Right atrium auricular region (tissue), 2 donors: ENCODE data around the gene RABGGTA. TPM values are rescaled to one million over a fixed set of nuclear protein-coding genes. Genes with fewer than 3 reads are reported as not detected.

Experiments used
- DNase-seq: peaks from one replicate; pipeline ENCODE4 v3.0.0-alpha.2; 2019; ENCODE audit warnings: low spot score
- H3K27ac ChIP-seq, 2 donors: fragments of 200-600 bp; sonication (generic); 1 replicate in 1 of 2; 2 replicates in 1 of 2; pipeline ENCODE4 v1.5.1; 2016 to 2019
- H3K27me3 ChIP-seq, 2 donors: fragments of 200-600 bp; sonication (generic); one replicate each; pipeline versions ENCODE4 v1.5.1 to v1.6.0; 2017 to 2019
- H3K36me3 ChIP-seq: fragments of 200-600 bp; sonication (generic); one replicate; pipeline ENCODE4 v1.5.1; 2016
- H3K4me1 ChIP-seq, 2 donors: fragments of 200-600 bp; sonication (generic); one replicate each; pipeline versions ENCODE4 v1.5.1 to v1.6.0; 2017 to 2019
- H3K4me3 ChIP-seq, 2 donors: fragments of 200-600 bp; sonication (generic); 1 replicate in 1 of 2; 2 replicates in 1 of 2; pipeline ENCODE4 v1.5.1; 2017 to 2019; ENCODE audit warnings: mild to moderate bottlenecking in 1 of 2, moderate library complexity in 1 of 2
- H3K9me3 ChIP-seq, 2 donors: fragments of 200-600 bp; sonication (generic); one replicate each; pipeline ENCODE4 v1.5.1; 2019
- CTCF ChIP-seq, 2 donors: fragments of 200-600 bp; sonication (generic); IDR thresholded peaks; one replicate each; pipeline ENCODE4 v1.5.1; 2019; ENCODE audit warnings: antibody characterized with exemption in 2 of 2
- total RNA-seq, 2 donors: library from RNA; depleted of rRNA; stranded (reverse); fragments of >200 nt; gene quantifications; one replicate each; pipeline ENCODE4 v1.1.0, GENCODE V29; 2016

RABGGTA gene
- total RNA-seq, 2 donors from 2014 or later: 21.3 to 22.2 TPM

DNA sequence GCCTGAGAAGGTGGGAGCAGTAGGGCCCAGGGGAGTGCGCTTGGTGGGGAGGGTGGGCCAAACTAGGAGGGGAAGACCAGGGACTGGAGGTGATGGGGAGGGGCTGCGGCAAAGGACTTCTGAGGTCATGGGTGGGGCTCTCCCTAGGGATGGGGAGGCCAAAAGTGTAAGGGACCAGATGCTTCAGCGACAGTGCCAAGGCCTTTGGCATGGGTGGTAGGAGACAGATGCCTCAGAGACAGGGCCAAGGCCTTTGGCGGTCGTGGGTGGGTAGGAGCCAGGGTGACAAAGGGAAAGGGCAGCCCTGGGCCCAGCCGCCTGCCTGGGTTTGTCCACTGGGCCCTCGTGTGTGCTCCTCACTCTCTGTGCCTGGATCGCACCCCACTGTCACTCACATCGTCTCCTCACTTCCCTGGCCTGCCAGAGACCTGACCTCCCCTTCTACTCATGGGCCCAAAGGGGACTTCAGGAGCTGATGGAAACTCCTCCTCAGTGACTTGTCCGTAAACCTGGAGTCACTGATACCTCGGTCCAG lies 13.2 kb upstream of the RABGGTA start:
- Histone ChIP-seq H3K36me3 (peaks cover 5% of the 10 kb centered on the region), H3K4me1 (peaks cover 0 to 15% of the 10 kb centered on the region in 2 donors), H3K9me3 (no peaks in the 10 kb centered on the region), H3K4me3 (no peak overlapping the region), H3K27ac (no peak overlapping the region), H3K27me3 (no peaks in the 10 kb centered on the region)
- no peak for DNase-seq
- no peak for TF ChIP-seq CTCF (IDR thresholded peaks at IDR 0.05)

DNA sequence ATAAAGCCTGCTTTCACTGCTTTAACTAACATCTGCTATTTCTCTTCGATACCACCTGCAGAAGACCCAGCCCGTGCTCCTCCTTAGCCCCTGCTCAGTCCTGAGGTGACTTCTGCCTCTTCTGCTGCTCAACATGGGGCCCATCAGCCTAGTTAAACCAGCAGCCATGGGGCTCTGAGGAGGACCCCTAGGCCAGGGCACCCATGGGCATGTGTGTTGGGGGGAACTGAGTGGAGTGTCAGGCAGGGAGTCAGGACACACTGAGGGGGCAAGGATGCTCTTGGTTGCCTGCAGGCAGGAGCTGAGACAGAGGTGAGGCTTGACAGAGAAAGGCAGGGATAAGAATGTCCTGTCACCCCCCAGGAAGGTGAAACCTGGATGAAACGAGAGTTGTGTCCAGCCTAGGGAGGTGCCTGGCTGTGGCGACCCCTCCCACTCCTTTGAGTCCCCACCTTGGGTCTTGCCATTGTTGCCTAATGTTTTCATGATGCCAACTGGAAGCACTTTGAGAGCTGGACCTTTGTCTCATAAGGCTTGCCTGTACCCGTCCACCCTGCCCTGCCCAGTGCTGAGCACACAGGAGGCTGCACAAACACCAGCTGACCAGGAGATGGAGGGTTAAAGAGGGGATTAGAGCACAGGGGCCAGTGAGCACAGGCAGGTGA lies 12.5 kb upstream of the RABGGTA start:
- no peak overlapping the region for H3K27ac ChIP-seq
- H3K27me3 ChIP-seq: no peaks in the 10 kb centered on the region
- peaks cover 0 to 21% of the 10 kb centered on the region in 2 donors for H3K4me1 ChIP-seq
- H3K4me3 ChIP-seq: no peak overlapping the region
- no peaks in the 10 kb centered on the region for H3K9me3 ChIP-seq
- TF ChIP-seq CTCF (IDR thresholded peaks at IDR 0.05): no peak
- no peak for DNase-seq
- H3K36me3 ChIP-seq: no peaks in the 10 kb centered on the region

DNA sequence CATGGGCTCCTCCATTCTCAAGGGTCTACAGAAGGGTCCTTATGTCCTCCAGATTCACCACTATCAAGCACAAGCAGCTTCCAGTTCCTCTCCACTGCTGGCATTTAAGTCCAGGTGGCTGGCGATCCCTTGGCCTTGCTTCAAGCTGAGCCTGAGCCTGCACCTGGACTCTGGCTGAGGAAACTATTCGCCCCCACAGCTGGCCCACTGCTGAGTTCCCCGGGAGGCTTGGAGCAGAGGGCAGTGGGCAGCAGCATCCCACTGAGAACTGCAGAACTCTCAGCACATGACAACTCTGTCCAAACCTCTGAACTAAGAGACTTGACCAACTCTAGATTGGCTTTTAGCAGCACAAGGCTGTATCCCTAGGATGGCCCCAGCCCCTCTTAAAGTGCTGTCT lies 11.3 kb upstream of the RABGGTA start:
- Histone ChIP-seq H3K4me3 (no peak overlapping the region), H3K27me3 (no peaks in the 10 kb centered on the region), H3K27ac (no peak overlapping the region), H3K4me1 (peaks cover 0 to 27% of the 10 kb centered on the region in 2 donors), H3K36me3 (no peaks in the 10 kb centered on the region), H3K9me3 (no peaks in the 10 kb centered on the region)
- no peak for DNase-seq
- no peak for TF ChIP-seq CTCF (IDR thresholded peaks at IDR 0.05)

GRCh38 chr14:24281636-24282035 lies 10.2 kb upstream of the RABGGTA start:
- H3K4me3 ChIP-seq: no peak overlapping the region
- H3K27ac ChIP-seq: no peak overlapping the region
- DNase-seq: no peak
- no peaks in the 10 kb centered on the region for H3K9me3 ChIP-seq
- H3K36me3 ChIP-seq: no peaks in the 10 kb centered on the region
- no peaks in the 10 kb centered on the region for H3K27me3 ChIP-seq
- TF ChIP-seq CTCF (IDR thresholded peaks at IDR 0.05): no peak
- H3K4me1 ChIP-seq: peaks cover 0 to 27% of the 10 kb centered on the region in 2 donors

- H3K27ac ChIP-seq: no peak overlapping the region
- H3K27me3 ChIP-seq: no peaks in the 10 kb centered on the region
- H3K36me3 ChIP-seq: no peaks in the 10 kb centered on the region
- TF ChIP-seq CTCF (IDR thresholded peaks at IDR 0.05): no peak
- no peak overlapping the region for H3K4me3 ChIP-seq
- peaks cover 0 to 27% of the 10 kb centered on the region in 2 donors for H3K4me1 ChIP-seq
- DNase-seq: no peak
- H3K9me3 ChIP-seq: no peaks in the 10 kb centered on the region
Observed at GRCh38 chr14:24280797-24281460, 9.5 kb upstream of the RABGGTA start.
